Measurements from ENCODE around the gene HSD17B1.
A peak's percentile ranks its signal among the peaks of the same experiment; 100 is the strongest.

GRCh38 chr17:42536372-42537155 is 16.2 kb upstream of the HSD17B1 start:
- TF ChIP-seq CTCF (conservative IDR thresholded peaks at IDR 0.05; ENCODE audit: low read depth, low read length) (no peak), POLR2A (IDR thresholded peaks at IDR 0.05; ENCODE audit: low read depth, low read length) (peak; percentile 7; the same call in 1 of the 2 replicates), MAZ (IDR thresholded peaks at IDR 0.05; ENCODE audit: borderline replicate concordance, low read depth, low read length) (peak; percentile 69; the same call in 1 of the 2 replicates), CEBPB (IDR thresholded peaks at IDR 0.05; ENCODE audit: low read depth, low read length) (no peak), CHD1 (IDR thresholded peaks at IDR 0.05; ENCODE audit: low read depth, low read length) (no peak), SMC3 (IDR thresholded peaks at IDR 0.05; ENCODE audit: low read depth, low read length) (no peak), USF2 (IDR thresholded peaks at IDR 0.05; ENCODE audit: low read depth, low read length) (no peak; the same call in 1 of the 2 replicates), RAD21 (IDR thresholded peaks at IDR 0.05; ENCODE audit: low read length) (no peak)

All from IMR-90 (cell line).